Measurements from ENCODE around the gene AKR1E2. TPM values are rescaled to one million over a fixed set of nuclear protein-coding genes. Genes with fewer than 3 reads are reported as not detected.

Gene AKR1E2
- total RNA-seq, 1 experiment from 2014 or later, result 0.36 TPM

- H3K27ac ChIP-seq (ENCODE audit: low read length), result no peak overlapping the region
- DNase-seq, result no peak
- no peaks in the 10 kb centered on the region for H3K27me3 ChIP-seq (ENCODE audit: low read length)
- H3K9me2 ChIP-seq (replicated peaks; ENCODE audit: low read length), result no peaks in the 10 kb centered on the region
- POLR2A ChIA-PET (ENCODE audit: unreplicated experiment), result no interaction called here
- no peaks in the 10 kb centered on the region for H4K20me1 ChIP-seq (ENCODE audit: low read length)
- no peaks in the 10 kb centered on the region for H3F3A ChIP-seq (ENCODE audit: low read length, unreplicated experiment)
- H3K9ac ChIP-seq (ENCODE audit: low read length), result no peak overlapping the region
- no peaks in the 10 kb centered on the region for H3K79me2 ChIP-seq (ENCODE audit: low read length)
- no peak for ATAC-seq
- H3K4me1 ChIP-seq (ENCODE audit: insufficient read depth, low read length), result no peaks in the 10 kb centered on the region
- intact Hi-C loops (cut with micrococcal nuclease), result no loop called here
- no TSS peak for BruUV-seq (replicated peaks)
- no peaks in the 10 kb centered on the region for H3K9me3 ChIP-seq (ENCODE audit: low read length)
- H3K36me3 ChIP-seq (ENCODE audit: low read depth, low read length), result no peaks in the 10 kb centered on the region
- CTCF ChIA-PET, result no interaction called here
- H2AFZ ChIP-seq (ENCODE audit: low read length), result no peak overlapping the region
- no peak overlapping the region for H3K4me2 ChIP-seq (ENCODE audit: low read length)
- H3K4me3 ChIP-seq (ENCODE audit: low read length), result no peak overlapping the region
- TF ChIP-seq EZH2 (IDR thresholded peaks at IDR 0.05; ENCODE audit: low read length, unreplicated experiment), result no peak
- TF ChIP-seq EZH2phosphoT487 (IDR thresholded peaks at IDR 0.05; ENCODE audit: borderline replicate concordance, low read length), result no peak
- TF ChIP-seq CTCF (conservative IDR thresholded peaks at IDR 0.05; ENCODE audit: low read depth, low read length), result no peak
Measured at GRCh38 chr10:4867520-4868356, 41.7 kb downstream of the AKR1E2 start.

GRCh38 chr10:4868357-4868657, 42.3 kb downstream of the AKR1E2 start:
- no peaks in the 10 kb centered on the region for H4K20me1 ChIP-seq (ENCODE audit: low read length)
- no peaks in the 10 kb centered on the region for H3F3A ChIP-seq (ENCODE audit: low read length, unreplicated experiment)
- ChIA-PET CTCF (no interaction called here), POLR2A (ENCODE audit: unreplicated experiment) (no interaction called here)
- H3K27me3 ChIP-seq (ENCODE audit: low read length), result no peaks in the 10 kb centered on the region
- ATAC-seq, result no peak
- no peak for DNase-seq
- no peaks in the 10 kb centered on the region for H3K9me3 ChIP-seq (ENCODE audit: low read length)
- TF ChIP-seq CTCF (conservative IDR thresholded peaks at IDR 0.05; ENCODE audit: low read depth, low read length) (no peak), EZH2 (IDR thresholded peaks at IDR 0.05; ENCODE audit: low read length, unreplicated experiment) (no peak), EZH2phosphoT487 (IDR thresholded peaks at IDR 0.05; ENCODE audit: borderline replicate concordance, low read length) (no peak)
- no peak overlapping the region for H3K27ac ChIP-seq (ENCODE audit: low read length)
- no peak overlapping the region for H2AFZ ChIP-seq (ENCODE audit: low read length)
- H3K4me2 ChIP-seq (ENCODE audit: low read length), result no peak overlapping the region
- no peak overlapping the region for H3K4me3 ChIP-seq (ENCODE audit: low read length)
- H3K9ac ChIP-seq (ENCODE audit: low read length), result no peak overlapping the region
- intact Hi-C loops (cut with micrococcal nuclease), result no loop called here
- no peaks in the 10 kb centered on the region for H3K36me3 ChIP-seq (ENCODE audit: low read depth, low read length)
- no peaks in the 10 kb centered on the region for H3K79me2 ChIP-seq (ENCODE audit: low read length)
- H3K9me2 ChIP-seq (replicated peaks; ENCODE audit: low read length), result no peaks in the 10 kb centered on the region
- BruUV-seq (replicated peaks), result no TSS peak
- H3K4me1 ChIP-seq (ENCODE audit: insufficient read depth, low read length), result no peaks in the 10 kb centered on the region

GRCh38 chr10:4882704-4883078, 56.7 kb downstream of the AKR1E2 start:
- Histone ChIP-seq H2AFZ (ENCODE audit: low read length) (no peak overlapping the region), H3K4me3 (ENCODE audit: low read length) (no peak overlapping the region), H3K9ac (ENCODE audit: low read length) (no peak overlapping the region), H3K79me2 (ENCODE audit: low read length) (no peaks in the 10 kb centered on the region), H3K4me1 (ENCODE audit: insufficient read depth, low read length) (peaks cover 9% of the 10 kb centered on the region; the same call in 1 of the 2 replicates), H3K9me2 (replicated peaks; ENCODE audit: low read length) (no peaks in the 10 kb centered on the region), H3K27ac (ENCODE audit: low read length) (no peak overlapping the region), H4K20me1 (ENCODE audit: low read length) (no peaks in the 10 kb centered on the region), H3K27me3 (ENCODE audit: low read length) (no peaks in the 10 kb centered on the region), H3K9me3 (ENCODE audit: low read length) (no peaks in the 10 kb centered on the region), H3K36me3 (ENCODE audit: low read depth, low read length) (no peaks in the 10 kb centered on the region), H3K4me2 (ENCODE audit: low read length) (no peak overlapping the region), H3F3A (ENCODE audit: low read length, unreplicated experiment) (no peaks in the 10 kb centered on the region)
- no TSS peak for BruUV-seq (replicated peaks)
- DNase-seq (no peak), ATAC-seq (no peak)
- TF ChIP-seq EZH2 (IDR thresholded peaks at IDR 0.05; ENCODE audit: low read length, unreplicated experiment) (no peak), EZH2phosphoT487 (IDR thresholded peaks at IDR 0.05; ENCODE audit: borderline replicate concordance, low read length) (no peak), CTCF (conservative IDR thresholded peaks at IDR 0.05; ENCODE audit: low read depth, low read length) (no peak)
- intact Hi-C loops (cut with micrococcal nuclease), result no loop called here
- ChIA-PET POLR2A (ENCODE audit: unreplicated experiment) (no interaction called here), CTCF (no interaction called here)

Data from PC-3 (cell line).